Body of pancreas (tissue), 4 donors: ENCODE measurements around the gene MAP10.

Experiments
- POLR2A ChIP-seq, 3 donors: fragments of 450-650 bp; IDR thresholded peaks; one replicate each; pipeline ENCODE4 v1.6.1; 2016; ENCODE audit warnings: antibody characterized with exemption in 3 of 3, mild to moderate bottlenecking in 2 of 3
- TF ChIP-seq, protein P1 (sequence below), 7 experiments: fragments of 450-650 bp in 4 of 7; fragments of 200-600 bp in 3 of 7; sonication (generic) in 3 of 7; IDR thresholded peaks; one replicate each; pipeline ENCODE4 v1.5.1; 2016 to 2019; ENCODE audit warnings: antibody characterized with exemption in 7 of 7

DNA sequence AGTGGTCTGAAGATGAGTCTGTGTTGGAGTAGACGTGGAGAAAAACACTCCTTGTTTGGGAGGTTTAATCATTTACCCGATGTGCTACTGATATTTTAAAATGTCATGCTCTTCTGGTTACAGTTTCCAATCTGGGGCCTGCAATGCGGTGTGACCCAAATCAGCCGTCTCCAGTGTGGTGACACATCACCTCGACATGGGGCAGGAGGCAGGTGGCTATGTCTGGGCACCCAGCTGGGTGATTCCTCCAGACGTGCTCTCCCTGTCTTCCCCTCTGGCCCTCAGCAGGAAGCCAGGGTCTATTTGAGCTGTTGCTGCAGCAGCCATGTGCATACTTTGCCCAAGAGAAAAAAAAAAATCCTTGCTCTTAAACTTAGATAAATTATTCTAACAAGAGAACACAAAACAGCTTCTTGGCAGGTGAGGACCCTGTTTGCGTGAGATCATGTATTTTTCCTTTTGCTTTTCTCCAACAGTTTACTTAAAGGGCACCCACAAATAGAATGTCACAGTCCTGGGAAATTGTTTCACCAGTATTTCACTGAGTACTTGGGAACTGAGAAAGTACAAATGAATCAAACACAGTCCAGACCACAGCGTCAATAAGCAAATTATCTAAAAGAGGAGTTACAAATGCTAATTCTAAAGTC, 38.9 kb upstream of the MAP10 start:
- TF ChIP-seq, protein P1, sequence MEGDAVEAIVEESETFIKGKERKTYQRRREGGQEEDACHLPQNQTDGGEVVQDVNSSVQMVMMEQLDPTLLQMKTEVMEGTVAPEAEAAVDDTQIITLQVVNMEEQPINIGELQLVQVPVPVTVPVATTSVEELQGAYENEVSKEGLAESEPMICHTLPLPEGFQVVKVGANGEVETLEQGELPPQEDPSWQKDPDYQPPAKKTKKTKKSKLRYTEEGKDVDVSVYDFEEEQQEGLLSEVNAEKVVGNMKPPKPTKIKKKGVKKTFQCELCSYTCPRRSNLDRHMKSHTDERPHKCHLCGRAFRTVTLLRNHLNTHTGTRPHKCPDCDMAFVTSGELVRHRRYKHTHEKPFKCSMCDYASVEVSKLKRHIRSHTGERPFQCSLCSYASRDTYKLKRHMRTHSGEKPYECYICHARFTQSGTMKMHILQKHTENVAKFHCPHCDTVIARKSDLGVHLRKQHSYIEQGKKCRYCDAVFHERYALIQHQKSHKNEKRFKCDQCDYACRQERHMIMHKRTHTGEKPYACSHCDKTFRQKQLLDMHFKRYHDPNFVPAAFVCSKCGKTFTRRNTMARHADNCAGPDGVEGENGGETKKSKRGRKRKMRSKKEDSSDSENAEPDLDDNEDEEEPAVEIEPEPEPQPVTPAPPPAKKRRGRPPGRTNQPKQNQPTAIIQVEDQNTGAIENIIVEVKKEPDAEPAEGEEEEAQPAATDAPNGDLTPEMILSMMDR (IDR thresholded peaks at IDR 0.05) = no peak
- TF ChIP-seq POLR2A (IDR thresholded peaks at IDR 0.05) = no peak
